Measurements from ENCODE around the gene SLC49A3. TPM values are rescaled to one million over a fixed set of nuclear protein-coding genes. Genes with fewer than 3 reads are reported as not detected.

SLC49A3 gene
- total and polyA plus RNA-seq, 2 experiments from 2014 or later = 5.2 to 12.5 TPM

GRCh38 chr4:710916-711315 is 22.0 kb upstream of the SLC49A3 start:
- Histone ChIP-seq H3K9me3 (ENCODE audit: low read depth) (no peaks in the 10 kb centered on the region), H4K20me1 (ENCODE audit: insufficient read depth) (peaks cover 3% of the 10 kb centered on the region; the same call in 1 of the 2 replicates), H3K79me2 (ENCODE audit: insufficient read depth) (peaks cover 94% of the 10 kb centered on the region), H3K4me3 (no peak overlapping the region), H3K9ac (no peak overlapping the region), H3F3A (ENCODE audit: insufficient read depth) (0 out of 2 replicates have a peak, but pooled peaks cover 4% of the 10 kb centered on the region), H2AFZ (no peak overlapping the region), H3K4me2 (ENCODE audit: unreplicated experiment) (no peak overlapping the region), H3K27me3 (replicated peaks; ENCODE audit: insufficient read depth) (no peaks in the 10 kb centered on the region), H3K9me2 (ENCODE audit: insufficient read depth) (no peaks in the 10 kb centered on the region), H3K36me3 (ENCODE audit: low read depth) (no peaks in the 10 kb centered on the region), H3K4me1 (ENCODE audit: insufficient read depth) (peaks cover 7% of the 10 kb centered on the region; the same call in 1 of the 2 replicates), H3K27ac (no peak overlapping the region)
- no peak for DNase-seq
- 68 to 80% methylated on average over 13 of the region's 13 CpGs for WGBS, 2 experiments (ENCODE audit: low coverage in 1 of 2, low lambda C conversion rate in 2 of 2, missing lambda C conversion rate in 2 of 2)
- in situ Hi-C loops (cut with MboI) = no loop called here
- TF ChIP-seq EZH2phosphoT487 (IDR thresholded peaks at IDR 0.05; ENCODE audit: insufficient read depth, low read depth) = no peak
- TF ChIP-seq EZH2 (IDR thresholded peaks at IDR 0.05; ENCODE audit: insufficient read depth, poor library complexity, severe bottlenecking) = no peak

GRCh38 chr4:710116-710515 is 21.2 kb upstream of the SLC49A3 start:
- no peak for TF ChIP-seq EZH2 (IDR thresholded peaks at IDR 0.05; ENCODE audit: insufficient read depth, poor library complexity, severe bottlenecking)
- Histone ChIP-seq H3K4me2 (ENCODE audit: unreplicated experiment) (no peak overlapping the region), H3K27ac (no peak overlapping the region), H3K27me3 (replicated peaks; ENCODE audit: insufficient read depth) (no peaks in the 10 kb centered on the region), H3F3A (ENCODE audit: insufficient read depth) (0 out of 2 replicates have a peak, but pooled peaks cover 4% of the 10 kb centered on the region), H3K79me2 (ENCODE audit: insufficient read depth) (peaks cover 95% of the 10 kb centered on the region), H3K9ac (no peak overlapping the region), H3K9me2 (ENCODE audit: insufficient read depth) (no peaks in the 10 kb centered on the region), H4K20me1 (ENCODE audit: insufficient read depth) (peaks cover 3% of the 10 kb centered on the region; the same call in 1 of the 2 replicates), H3K36me3 (ENCODE audit: low read depth) (no peaks in the 10 kb centered on the region), H3K4me3 (no peak overlapping the region), H3K9me3 (ENCODE audit: low read depth) (no peaks in the 10 kb centered on the region), H3K4me1 (ENCODE audit: insufficient read depth) (peaks cover 7% of the 10 kb centered on the region; the same call in 1 of the 2 replicates), H2AFZ (no peak overlapping the region)
- in situ Hi-C loops (cut with MboI) = no loop called here
- 68 to 79% methylated on average over 9 of the region's 9 CpGs for WGBS, 2 experiments (ENCODE audit: low coverage in 1 of 2, low lambda C conversion rate in 2 of 2, missing lambda C conversion rate in 2 of 2)
- DNase-seq = no peak

GRCh38 chr4:709348-709747 is 20.4 kb upstream of the SLC49A3 start:
- Histone ChIP-seq H3K9me2 (ENCODE audit: insufficient read depth) (no peaks in the 10 kb centered on the region), H3K4me3 (no peak overlapping the region), H2AFZ (no peak overlapping the region), H3K9me3 (ENCODE audit: low read depth) (no peaks in the 10 kb centered on the region), H4K20me1 (ENCODE audit: insufficient read depth) (peaks cover 3% of the 10 kb centered on the region; the same call in 1 of the 2 replicates), H3K79me2 (ENCODE audit: insufficient read depth) (peaks cover 88% of the 10 kb centered on the region), H3K4me2 (ENCODE audit: unreplicated experiment) (no peak overlapping the region), H3K4me1 (ENCODE audit: insufficient read depth) (peaks cover 7% of the 10 kb centered on the region; the same call in 1 of the 2 replicates), H3K36me3 (ENCODE audit: low read depth) (no peaks in the 10 kb centered on the region), H3K27me3 (replicated peaks; ENCODE audit: insufficient read depth) (no peaks in the 10 kb centered on the region), H3K27ac (no peak overlapping the region), H3F3A (ENCODE audit: insufficient read depth) (0 out of 2 replicates have a peak, but pooled peaks cover 4% of the 10 kb centered on the region), H3K9ac (no peak overlapping the region)
- DNase-seq = no peak
- in situ Hi-C loops (cut with MboI) = no loop called here
- 91 to 99% methylated on average over 6 of the region's 6 CpGs for WGBS, 2 experiments (ENCODE audit: low coverage in 1 of 2, low lambda C conversion rate in 2 of 2, missing lambda C conversion rate in 2 of 2)
- TF ChIP-seq EZH2phosphoT487 (IDR thresholded peaks at IDR 0.05; ENCODE audit: insufficient read depth, low read depth) = no peak
- no peak for TF ChIP-seq EZH2 (IDR thresholded peaks at IDR 0.05; ENCODE audit: insufficient read depth, poor library complexity, severe bottlenecking)

GRCh38 chr4:708631-708933 is 19.6 kb upstream of the SLC49A3 start:
- in situ Hi-C loops (cut with MboI) = no loop called here
- no peak overlapping the region for H3K27ac ChIP-seq
- H3K4me2 ChIP-seq (ENCODE audit: unreplicated experiment) = no peak overlapping the region
- peaks cover 7% of the 10 kb centered on the region; the same call in 1 of the 2 replicates for H3K4me1 ChIP-seq (ENCODE audit: insufficient read depth)
- 0 out of 2 replicates have a peak, but pooled peaks cover 4% of the 10 kb centered on the region for H3F3A ChIP-seq (ENCODE audit: insufficient read depth)
- no peaks in the 10 kb centered on the region for H3K27me3 ChIP-seq (replicated peaks; ENCODE audit: insufficient read depth)
- peaks cover 3% of the 10 kb centered on the region; the same call in 1 of the 2 replicates for H4K20me1 ChIP-seq (ENCODE audit: insufficient read depth)
- no peak for DNase-seq
- no peak overlapping the region for H3K4me3 ChIP-seq
- H2AFZ ChIP-seq = no peak overlapping the region
- 0 out of 2 replicates have a peak overlapping the region, but pooled peaks have one; percentile 38 for H3K9ac ChIP-seq
- no peaks in the 10 kb centered on the region for H3K9me3 ChIP-seq (ENCODE audit: low read depth)
- H3K36me3 ChIP-seq (ENCODE audit: low read depth) = no peaks in the 10 kb centered on the region
- peaks cover 80% of the 10 kb centered on the region for H3K79me2 ChIP-seq (ENCODE audit: insufficient read depth)
- WGBS, 2 experiments (ENCODE audit: low coverage in 1 of 2, low lambda C conversion rate in 2 of 2, missing lambda C conversion rate in 2 of 2) = 96 to 98% methylated on average over 6 of the region's 6 CpGs
- H3K9me2 ChIP-seq (ENCODE audit: insufficient read depth) = no peaks in the 10 kb centered on the region
- no peak for TF ChIP-seq EZH2phosphoT487 (IDR thresholded peaks at IDR 0.05; ENCODE audit: insufficient read depth, low read depth)
- no peak for TF ChIP-seq EZH2 (IDR thresholded peaks at IDR 0.05; ENCODE audit: insufficient read depth, poor library complexity, severe bottlenecking)
